K562 (cell line): ENCODE data around the gene GOPC. TPM values are rescaled to one million over a fixed set of nuclear protein-coding genes. Genes with fewer than 3 reads are reported as not detected.

Experiments
- ATAC-seq: fragments of 200-7000 bp; cut with Tn5 transposase; 3 replicates; pipeline ENCODE4 v1.9.1; 2020; ENCODE audit warnings: moderate library complexity
- BruUV-seq: library from RNA; stranded (reverse); fragments of 400-500 nt; replicated peaks from 2 replicates; lab custom pipeline; 2021; lab: Mats Ljungman, UMichigan
- CTCF ChIA-PET: fragments of 300-600 bp; formaldehyde crosslinking; extraction: SDS; loops from one replicate; lab custom pipeline; 2021; ENCODE audit warnings: low intra/inter-chr PET ratio; lab: Yijun Ruan, JAX
- POLR2A ChIA-PET: fragments of 300-600, 350-650 bp; sonication (Branson Sonifier 250); formaldehyde crosslinking; extraction: SDS; loops from one replicate; lab custom pipeline; 2021; ENCODE audit warnings: antibody characterized with exemption, inconsistent platforms; lab: Yijun Ruan, JAX
- DNase-seq, 4 experiments: peaks; one replicate each; pipeline versions ENCODE4 v3.0.0 to v3.0.0-alpha.2; 2011 to 2018; ENCODE audit warnings: low spot score in 3 of 4, mixed read lengths in 3 of 4; ENCODE audit errors: extremely low read depth in 1 of 4
- FAIRE-seq: peaks from 2 replicates; lab custom pipeline; 2011; peaks lifted over from hg19 to GRCh38; lab: Jason Lieb, UNC
- H2AFZ ChIP-seq: 2 replicates; pipeline ENCODE4 v1.6.0; 2011; ENCODE audit warnings: low read depth, low read length, control low read depth, inconsistent platforms
- H3K27ac ChIP-seq: fragments of 200-600 bp; 3 replicates; pipeline ENCODE4 v1.8.0; 2011; ENCODE audit warnings: low read depth, mild to moderate bottlenecking, control low read depth, inconsistent platforms, low read length, moderate library complexity, mixed read lengths; ENCODE audit errors: extremely low read depth
- H3K27me3 ChIP-seq, 2 experiments: fragments of 300-600 bp in 1 of 2; 2 replicates in 1 of 2; 3 replicates in 1 of 2; pipeline versions ENCODE4 v1.6.0 to v1.8.0; 2011; ENCODE audit warnings: inconsistent platforms in 2 of 2, low read length in 2 of 2, mild to moderate bottlenecking in 1 of 2, mixed read lengths in 1 of 2, moderate library complexity in 1 of 2; ENCODE audit not compliant: control insufficient read depth in 2 of 2, insufficient read depth in 2 of 2
- H3K36me3 ChIP-seq: fragments of 300-600 bp; 3 replicates; pipeline ENCODE4 v1.8.0; 2011; ENCODE audit warnings: mild to moderate bottlenecking, low read length, inconsistent platforms; ENCODE audit not compliant: control insufficient read depth, insufficient read depth
- H3K4me1 ChIP-seq, 2 experiments: fragments of 200-600 bp in 1 of 2; replicated peaks in 1 of 2; 2 replicates in 1 of 2; 3 replicates in 1 of 2; pipeline versions ENCODE4 v1.5.1 to v1.8.0; 2011; ENCODE audit warnings: inconsistent platforms in 2 of 2, low read length in 2 of 2, mild to moderate bottlenecking in 1 of 2, mixed read lengths in 1 of 2, moderate library complexity in 1 of 2; ENCODE audit not compliant: control insufficient read depth in 2 of 2, insufficient read depth in 2 of 2
- H3K4me2 ChIP-seq: 2 replicates; pipeline ENCODE4 v1.6.1; 2011; ENCODE audit warnings: low read length, control low read depth, inconsistent platforms, mixed read lengths; ENCODE audit not compliant: insufficient read depth
- H3K4me3 ChIP-seq: fragments of 200-600 bp; sonication (generic), shearing (Covaris generic); 2 replicates; pipeline ENCODE4 v1.5.1; 2016; ENCODE audit warnings: control low read depth, inconsistent platforms
- H3K79me2 ChIP-seq: fragments of 200-600 bp; 3 replicates; pipeline ENCODE4 v1.8.0; 2011; ENCODE audit warnings: low read length, inconsistent platforms; ENCODE audit not compliant: control insufficient read depth, insufficient read depth
- H3K9ac ChIP-seq, 2 experiments: 2 replicates each; pipeline versions ENCODE4 v1.6.0 to v1.6.1; 2011; ENCODE audit warnings: low read depth in 2 of 2, low read length in 2 of 2, control low read depth in 1 of 2, inconsistent platforms in 1 of 2, mild to moderate bottlenecking in 1 of 2, mixed read lengths in 1 of 2; ENCODE audit not compliant: insufficient read depth in 1 of 2
- H3K9me1 ChIP-seq: one replicate; pipeline ENCODE4 v1.6.0; 2011; ENCODE audit warnings: inconsistent platforms, mild to moderate bottlenecking, low read length, moderate library complexity; ENCODE audit not compliant: control insufficient read depth, insufficient read depth
- H3K9me3 ChIP-seq: replicated peaks from 2 replicates; pipeline ENCODE4 v1.5.1; 2011; ENCODE audit warnings: low read depth, low read length, inconsistent platforms; ENCODE audit not compliant: control insufficient read depth, insufficient read depth
- H4K20me1 ChIP-seq: replicated peaks from 2 replicates; pipeline ENCODE4 v1.6.1; 2011; ENCODE audit warnings: low read length, inconsistent platforms, mixed read lengths; ENCODE audit not compliant: control insufficient read depth, insufficient read depth
- NR1H2 ChIP-seq: sonication (generic); formaldehyde crosslinking; IDR thresholded peaks from 2 replicates; pipeline ENCODE4 v1.4.0; 2020; ENCODE audit warnings: mild to moderate bottlenecking, missing genetic modification reagents
- TFE3 ChIP-seq: fragments of 450-650 bp; formaldehyde crosslinking; IDR thresholded peaks from 2 replicates; pipeline ENCODE4 v1.4.0; 2020; ENCODE audit warnings: mild to moderate bottlenecking, mixed read lengths
- ZBTB34 ChIP-seq: fragments of 250-450 bp; sonication (Bioruptor Pico); IDR thresholded peaks from 2 replicates; pipeline ENCODE4 v1.8.0; 2021; ENCODE audit warnings: mild to moderate bottlenecking, moderate library complexity
- ZFX ChIP-seq: sonication (generic); formaldehyde crosslinking; IDR thresholded peaks from 2 replicates; pipeline ENCODE4 v1.8.0; 2022; ENCODE audit warnings: mild to moderate bottlenecking, missing genetic modification reagents, moderate library complexity
- ZNF384 ChIP-seq: IDR thresholded peaks from 2 replicates; pipeline ENCODE4 v1.6.1; 2012; ENCODE audit warnings: low read depth, low read length, improper control_type of control experiment
- ZNF41 ChIP-seq: fragments of 250-450 bp; sonication (Bioruptor Pico); conservative IDR thresholded peaks from 2 replicates; pipeline ENCODE4 v1.4.0; 2020; ENCODE audit warnings: mild to moderate bottlenecking
- WGBS: fragments of 100-300 bp; shearing (Covaris generic); methylation state at CpG from one replicate; pipeline ENCODE4 v1.1.6; 2016; ENCODE audit warnings: low coverage, mixed read lengths; ENCODE audit not compliant: insufficient coverage; ENCODE audit errors: missing lambda C conversion rate; 5-methylcytosine and 5-hydroxymethylcytosine counted together
- in situ Hi-C: fragments of 300-500 bp; cut with MboI; formaldehyde crosslinking; loops from 4 replicates; pipeline ENCODE4 v1.15.0; 2018; ENCODE audit warnings: inconsistent platforms, mixed read lengths
- intact Hi-C: fragments of 100-400 bp; cut with micrococcal nuclease; formaldehyde crosslinking; loops from 2 replicates; pipeline ENCODE4 v1.14.2; 2022
- polyA plus RNA-seq, 8 experiments: library from polyadenylated mRNA; depleted of rRNA in 4 of 8; stranded (reverse) in 5 of 8; unstranded in 3 of 8; fragments of >200 nt; fragmentation: Nextera tagmentation in 2 of 8; fragmentation: Illumina TruSeq in 1 of 8; extraction: Ambion mirVana in 2 of 8; extraction: Trizol in 1 of 8; gene quantifications; 2 replicates each; pipeline versions ENCODE4 v1.2.1 to v1.2.3, GENCODE V29; 2011 to 2014; ENCODE audit warnings: inconsistent platforms in 1 of 8, missing spikeins in 1 of 8
- total RNA-seq, 7 experiments: library from RNA; depleted of rRNA in 6 of 7; stranded (reverse); fragments of >200 nt in 6 of 7; fragmentation: Illumina TruSeq in 2 of 7; extraction: Trizol in 2 of 7; gene quantifications; 2 replicates each; pipeline versions ENCODE4 v1.2.1 to v1.2.3, GENCODE V29; 2011 to 2021; ENCODE audit warnings: low replicate concordance in 1 of 7

Gene GOPC
- total and polyA plus RNA-seq, 9 of the 15 experiments (the other 6 are each of a cell fraction or from before 2014, with no cell fraction given) = 10.0 to 32.2 (median 25.6) TPM

GRCh38 chr6:117549611-117550010, 52.7 kb downstream of the GOPC start:
- in situ Hi-C loops (loop anchor here (5.0 to 10.0 kb wide), 2 partner anchors 67 to 95 kb away; partner anchors contain the start of gene DCBLD1), intact Hi-C loops (loop anchor here (5.0 kb wide), 1 partner anchor 577 kb away; no protein-coding TSS in a partner anchor)
- FAIRE-seq (no peak), ATAC-seq (no peak), DNase-seq (no peak)
- H3K27me3 ChIP-seq = no peaks in the 10 kb centered on the region
- peaks cover 0 to 16% of the 10 kb centered on the region in 2 experiments; a peak in 3 of 5 replicates for H3K4me1 ChIP-seq
- no peak overlapping the region for H3K4me3 ChIP-seq
- no peaks in the 10 kb centered on the region for H3K79me2 ChIP-seq
- no peaks in the 10 kb centered on the region for H4K20me1 ChIP-seq
- no peak overlapping the region for H3K4me2 ChIP-seq
- H3K9me1 ChIP-seq = no peaks in the 10 kb centered on the region
- no peak overlapping the region for H2AFZ ChIP-seq
- ChIA-PET CTCF (no interaction called here), POLR2A (interaction anchor here (2.2 kb wide), 1 partner anchor 9 kb away, joined by 8 read pairs; no protein-coding TSS in a partner anchor)
- 73% methylated on average over 4 of the region's 4 CpGs for WGBS
- BruUV-seq = no TSS peak
- H3K27ac ChIP-seq = no peak overlapping the region
- no peak for TF ChIP-seq TFE3 (CRISPR knock-in tag)
- TF ChIP-seq ZFX (CRISPR knock-in tag) = no peak
- TF ChIP-seq NR1H2 (CRISPR knock-in tag) = no peak
- TF ChIP-seq ZNF41 (CRISPR knock-in tag) = no peak
- no peak for TF ChIP-seq ZBTB34 (CRISPR knock-in tag)
- TF ChIP-seq ZNF384 = no peak
- no peak overlapping the region for H3K9ac ChIP-seq
- peaks cover 16% of the 10 kb centered on the region; the same call in 2 of the 3 replicates for H3K36me3 ChIP-seq
- no peaks in the 10 kb centered on the region for H3K9me3 ChIP-seq
